ENCODE results near the gene ST6GALNAC4. TPM values are rescaled to one million over a fixed set of nuclear protein-coding genes. Genes with fewer than 3 reads are reported as not detected.
A peak's percentile ranks its signal among the peaks of the same experiment; 100 is the strongest.

Gene ST6GALNAC4
- total and polyA plus RNA-seq, 9 of the 15 experiments (the other 6 are each of a cell fraction or from before 2014, with no cell fraction given), result 2.6 to 43.1 (median 15.4) TPM

GRCh38 chr9:127930231-127931091, 13.6 kb upstream of the ST6GALNAC4 start, which contains the start of gene PIP5KL1 (continued):
- TF ChIP-seq MTA3 (IDR thresholded peaks at IDR 0.05; ENCODE audit: borderline replicate concordance), result no peak; the same call in 1 of the 2 replicates
- TF ChIP-seq MED1 (CRISPR knock-in tag; IDR thresholded peaks at IDR 0.05; ENCODE audit: borderline replicate concordance), result no peak
- no peak for TF ChIP-seq TCF7L2 (IDR thresholded peaks at IDR 0.05; ENCODE audit: low read depth, low read length)
- TF ChIP-seq ZBTB7A (IDR thresholded peaks at IDR 0.05; ENCODE audit: borderline replicate concordance, control insufficient read depth, low read depth, low read length), result peak; percentile 66; the same call in 1 of the 2 replicates
- no peak for TF ChIP-seq SRSF3 (IDR thresholded peaks at IDR 0.05; ENCODE audit: insufficient read depth, low read length)
- TF ChIP-seq CUX1 (CRISPR knock-in tag; IDR thresholded peaks at IDR 0.05), result no peak
- no peak for TF ChIP-seq HDAC8 (tag; IDR thresholded peaks at IDR 0.05)
- no peak for TF ChIP-seq PREB (CRISPR knock-in tag; IDR thresholded peaks at IDR 0.05)
- no peak for TF ChIP-seq ZNF695 (CRISPR knock-in tag; IDR thresholded peaks at IDR 0.05)
- no peak for TF ChIP-seq STAT5B (CRISPR knock-in tag; IDR thresholded peaks at IDR 0.05)
- peak; percentile 78; the same call in 1 of the 2 replicates for TF ChIP-seq POLR2AphosphoS2 (IDR thresholded peaks at IDR 0.05; ENCODE audit: low read length)
- no peak for TF ChIP-seq KDM1A (IDR thresholded peaks at IDR 0.05)
- no peak for TF ChIP-seq SNIP1 (IDR thresholded peaks at IDR 0.05; ENCODE audit: low read depth)
- no peak for TF ChIP-seq ZNF280B (CRISPR knock-in tag; IDR thresholded peaks at IDR 0.05)
- no peak for TF ChIP-seq PYGO2 (tag; IDR thresholded peaks at IDR 0.05)
- TF ChIP-seq SOX6 (IDR thresholded peaks at IDR 0.05), result no peak
- TF ChIP-seq FOXA3 (CRISPR knock-in tag; conservative IDR thresholded peaks at IDR 0.05 in 1 of 2, IDR thresholded peaks at IDR 0.05 in 1 of 2), result no peak
